ENCODE data around the gene PPFIA1.

GRCh38 chr11:70421123-70421522 is 150.6 kb downstream of the PPFIA1 start:
- TF ChIP-seq CTCF (IDR thresholded peaks at IDR 0.05), result no peak
- no peak for TF ChIP-seq POLR2A (IDR thresholded peaks at IDR 0.05)
